Mesodermal cell (in vitro differentiated cells): ENCODE results near the gene ANTXR1.

Experiments used
- H3K27ac ChIP-seq: 2 replicates; pipeline ENCODE4 v1.7.0; 2013; ENCODE audit warnings: mild to moderate bottlenecking, low read depth, low read length, moderate library complexity; ENCODE audit not compliant: severe bottlenecking
- H3K36me3 ChIP-seq: 2 replicates; pipeline ENCODE4 v1.7.1; 2013; ENCODE audit warnings: mild to moderate bottlenecking, low read length, moderate library complexity; ENCODE audit not compliant: control insufficient read depth, insufficient read depth
- H3K4me1 ChIP-seq: one replicate; pipeline ENCODE4 v1.7.1; 2013; ENCODE audit warnings: mild to moderate bottlenecking, low read length; ENCODE audit not compliant: insufficient read depth, control insufficient read depth, poor library complexity, severe bottlenecking
- H3K4me3 ChIP-seq: 2 replicates; pipeline ENCODE4 v1.7.0; 2013; ENCODE audit warnings: low read length, control low read depth, mild to moderate bottlenecking; ENCODE audit not compliant: insufficient read depth, poor library complexity, severe bottlenecking; ENCODE audit errors: extremely low read depth
- H3K9me3 ChIP-seq: 2 replicates; pipeline ENCODE4 v1.7.1; 2013; ENCODE audit warnings: mild to moderate bottlenecking, low read length, moderate library complexity; ENCODE audit not compliant: control insufficient read depth
- WGBS, 2 experiments: methylation state at CpG; one replicate each; pipeline ENCODE4 v1.1.5; 2013; ENCODE audit warnings: missing lambda C conversion rate in 2 of 2; ENCODE audit not compliant: insufficient coverage in 2 of 2; 5-methylcytosine and 5-hydroxymethylcytosine counted together

Gene ANTXR1

GRCh38 chr2:69084492-69084891 is 71.5 kb downstream of the ANTXR1 start:
- Histone ChIP-seq H3K27ac (no peak overlapping the region), H3K4me3 (no peak overlapping the region), H3K4me1 (peaks cover 19% of the 10 kb centered on the region), H3K9me3 (no peaks in the 10 kb centered on the region), H3K36me3 (peaks cover 76% of the 10 kb centered on the region)
- no CpG with 5 or more reads among the region's 4 CpGs for WGBS, 2 experiments

- Histone ChIP-seq H3K27ac (no peak overlapping the region), H3K36me3 (peaks cover 73% of the 10 kb centered on the region), H3K9me3 (no peaks in the 10 kb centered on the region), H3K4me3 (no peak overlapping the region), H3K4me1 (peaks cover 19% of the 10 kb centered on the region)
- WGBS, 2 experiments, result 88 to 94% methylated on average over 4 of the region's 4 CpGs
Measured at GRCh38 chr2:69086466-69086865, 73.5 kb downstream of the ANTXR1 start.

- 96 to 98% methylated on average over 3 to 5 of the region's 5 CpGs for WGBS, 2 experiments
- H3K36me3 ChIP-seq, result peaks cover 70% of the 10 kb centered on the region
- no peak overlapping the region for H3K27ac ChIP-seq
Measured at GRCh38 chr2:69087211-69087911, 74.4 kb downstream of the ANTXR1 start.

GRCh38 chr2:69087912-69088240 is 74.9 kb downstream of the ANTXR1 start:
- WGBS, 2 experiments, result 100% methylated on average over 1 of the region's 1 CpG
- Histone ChIP-seq H3K36me3 (peaks cover 65% of the 10 kb centered on the region), H3K9me3 (no peaks in the 10 kb centered on the region), H3K4me3 (no peak overlapping the region), H3K4me1 (peaks cover 5% of the 10 kb centered on the region), H3K27ac (no peak overlapping the region)

More at GRCh38 chr2:69087211-69087911, 74.4 kb downstream of the ANTXR1 start:
- Histone ChIP-seq H3K4me3 (no peak overlapping the region), H3K4me1 (peaks cover 10% of the 10 kb centered on the region), H3K9me3 (no peaks in the 10 kb centered on the region)

DNA sequence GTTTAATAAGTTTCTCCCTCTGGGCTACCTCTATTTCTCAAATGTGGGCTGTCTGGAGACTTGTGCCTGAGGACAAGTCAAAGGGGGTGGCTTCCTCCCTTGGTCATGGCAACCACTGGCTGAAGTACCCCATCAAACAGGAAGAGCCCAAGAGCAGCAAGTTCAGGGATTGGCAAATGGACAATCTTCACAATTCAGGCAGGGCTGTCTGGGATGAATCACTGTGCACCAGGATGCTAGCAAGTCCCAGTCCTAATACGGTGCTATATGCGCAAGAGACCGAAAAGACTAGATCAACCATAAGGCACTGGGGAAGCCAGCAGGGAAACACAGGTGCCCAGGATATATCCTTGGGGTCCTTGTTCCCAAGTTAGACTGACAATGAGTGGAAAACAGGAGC is 75.5 kb downstream of the ANTXR1 start:
- no peak overlapping the region for H3K27ac ChIP-seq
- peaks cover 59% of the 10 kb centered on the region for H3K36me3 ChIP-seq
- H3K9me3 ChIP-seq, result no peaks in the 10 kb centered on the region
- no peak overlapping the region for H3K4me3 ChIP-seq
- H3K4me1 ChIP-seq, result no peaks in the 10 kb centered on the region
- WGBS, 2 experiments, result 97 to 98% methylated on average over 3 of the region's 3 CpGs

- Histone ChIP-seq H3K9me3 (no peaks in the 10 kb centered on the region), H3K27ac (no peak overlapping the region), H3K4me1 (no peaks in the 10 kb centered on the region), H3K36me3 (peaks cover 51% of the 10 kb centered on the region), H3K4me3 (no peak overlapping the region)
- WGBS, 2 experiments, result 86 to 100% methylated on average over 2 of the region's 3 CpGs
Measured at GRCh38 chr2:69089266-69089665, 76.3 kb downstream of the ANTXR1 start.

GRCh38 chr2:69089998-69090397 is 77.0 kb downstream of the ANTXR1 start:
- Histone ChIP-seq H3K4me3 (no peak overlapping the region), H3K27ac (no peak overlapping the region), H3K36me3 (peaks cover 51% of the 10 kb centered on the region), H3K9me3 (no peaks in the 10 kb centered on the region), H3K4me1 (no peaks in the 10 kb centered on the region)
- WGBS, 2 experiments, result 89 to 100% methylated on average over 1 of the region's 1 CpG

DNA sequence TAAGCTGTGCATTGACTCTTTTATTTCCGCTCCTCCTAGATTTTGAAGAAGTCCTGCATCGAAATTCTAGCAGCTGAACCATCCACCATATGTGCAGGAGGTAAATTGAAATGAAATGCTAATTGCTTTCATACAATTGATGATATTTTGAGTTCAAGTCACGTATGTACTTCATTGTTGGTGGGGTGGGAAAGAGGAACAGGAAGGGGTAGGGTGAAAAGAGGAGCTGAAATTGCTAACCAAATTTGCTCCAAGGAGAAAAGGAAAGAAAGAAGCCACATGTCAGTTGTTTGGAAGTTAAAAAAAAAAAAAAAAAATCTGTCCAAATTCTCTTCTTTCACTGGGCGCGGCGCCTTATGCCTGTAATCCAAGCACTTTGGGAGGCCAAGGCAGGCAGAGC is 77.8 kb downstream of the ANTXR1 start:
- WGBS, 2 experiments, result 84 to 100% methylated on average over 2 to 3 of the region's 6 CpGs
- Histone ChIP-seq H3K9me3 (no peaks in the 10 kb centered on the region), H3K27ac (no peak overlapping the region), H3K4me3 (no peak overlapping the region), H3K36me3 (peaks cover 55% of the 10 kb centered on the region), H3K4me1 (no peaks in the 10 kb centered on the region)

GRCh38 chr2:69092857-69093256 is 79.9 kb downstream of the ANTXR1 start:
- Histone ChIP-seq H3K4me3 (no peak overlapping the region), H3K36me3 (peaks cover 55% of the 10 kb centered on the region)
- whole genome bisulfite sequencing, 2 experiments, result no CpG with 5 or more reads among the region's 1 CpG

GRCh38 chr2:69095305-69095704 is 82.3 kb downstream of the ANTXR1 start:
- Histone ChIP-seq H3K9me3 (no peaks in the 10 kb centered on the region), H3K36me3 (peaks cover 65% of the 10 kb centered on the region), H3K4me3 (no peak overlapping the region), H3K27ac (no peak overlapping the region), H3K4me1 (no peaks in the 10 kb centered on the region)
- WGBS, 2 experiments, result 90 to 94% methylated on average over 2 of the region's 2 CpGs

More at GRCh38 chr2:69092857-69093256, 79.9 kb downstream of the ANTXR1 start:
- Histone ChIP-seq H3K9me3 (no peaks in the 10 kb centered on the region), H3K27ac (no peak overlapping the region), H3K4me1 (no peaks in the 10 kb centered on the region)

- H3K27ac ChIP-seq, result no peak overlapping the region
- peaks cover 62% of the 10 kb centered on the region for H3K36me3 ChIP-seq
- H3K9me3 ChIP-seq, result no peaks in the 10 kb centered on the region
- H3K4me1 ChIP-seq, result no peaks in the 10 kb centered on the region
- no peak overlapping the region for H3K4me3 ChIP-seq
- 100% methylated on average over 1 of the region's 2 CpGs; no CpG with 5 or more reads in 1 of the 2 experiments for WGBS, 2 experiments
Measured at GRCh38 chr2:69096326-69097095, 83.5 kb downstream of the ANTXR1 start.
